D341Med (cell line): ENCODE results near the gene RAD51B.
"Not testable (repeated sequence)": the region's sequence is repeated elsewhere in the genome, so short reads cannot be mapped to it uniquely, and the experiment has no call there.

ENCODE experiments used
- DNase-seq: peaks from one replicate; pipeline ENCODE4 v3.0.0; 2012; ENCODE audit warnings: low spot score

The RAD51B gene

DNA sequence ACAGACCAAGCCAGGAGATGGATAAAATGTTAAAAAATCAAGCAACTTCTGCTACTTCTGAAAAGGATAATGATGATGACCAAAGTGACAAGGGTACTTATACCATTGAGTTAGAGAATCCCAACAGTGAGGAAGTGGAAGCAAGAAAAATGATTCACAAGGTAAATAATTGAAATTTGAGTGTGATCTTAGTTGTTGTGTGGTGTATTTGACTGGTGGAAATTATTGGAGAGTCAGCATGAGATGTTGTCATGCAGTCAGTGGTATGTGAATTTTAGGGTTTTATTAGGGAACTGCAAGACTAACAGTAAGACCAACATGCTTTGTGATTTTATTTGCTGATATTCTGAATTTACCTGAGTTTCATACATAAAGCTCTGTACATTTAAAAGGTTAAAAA, 296.4 kb downstream of the RAD51B start:
- DNase-seq: not testable (repeated sequence)

DNA sequence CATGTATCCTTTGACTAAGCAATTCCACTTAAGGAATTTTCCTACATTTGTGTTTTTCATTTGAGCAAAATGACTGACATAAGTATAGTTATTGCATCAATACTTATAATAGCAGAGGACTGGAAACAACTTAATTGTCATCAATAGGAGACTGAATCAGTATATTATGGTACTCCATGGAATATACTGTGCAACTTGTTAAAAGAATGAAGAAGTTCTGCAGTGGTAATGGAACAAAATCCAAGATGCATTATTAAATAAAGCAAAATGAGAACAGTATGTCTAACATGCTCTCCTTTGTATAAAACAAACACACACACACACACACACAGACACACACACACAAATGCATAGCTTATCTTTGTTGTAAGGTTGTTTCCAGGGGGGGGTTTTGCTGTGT, 303.1 kb downstream of the RAD51B start:
- DNase-seq: no peak

DNA sequence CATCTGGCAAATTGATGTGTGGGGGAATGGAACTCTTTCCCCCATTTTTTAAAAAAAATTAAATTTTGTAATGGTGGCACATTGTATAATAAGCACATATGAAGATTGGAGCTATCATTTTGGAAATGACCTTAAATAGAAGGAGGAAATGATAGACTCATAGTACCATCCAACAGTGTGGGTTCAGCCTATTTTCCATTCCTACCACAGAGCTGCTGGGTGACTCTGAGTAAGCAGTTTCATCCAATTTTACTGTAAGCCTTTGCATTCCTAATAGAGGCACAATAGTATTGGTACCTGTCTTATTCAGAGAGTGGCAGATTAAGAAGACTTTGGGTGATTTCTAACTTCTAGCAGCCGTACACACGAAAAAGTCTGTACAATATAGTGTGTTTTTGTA, 304.5 kb downstream of the RAD51B start:
- DNase-seq: no peak

DNA sequence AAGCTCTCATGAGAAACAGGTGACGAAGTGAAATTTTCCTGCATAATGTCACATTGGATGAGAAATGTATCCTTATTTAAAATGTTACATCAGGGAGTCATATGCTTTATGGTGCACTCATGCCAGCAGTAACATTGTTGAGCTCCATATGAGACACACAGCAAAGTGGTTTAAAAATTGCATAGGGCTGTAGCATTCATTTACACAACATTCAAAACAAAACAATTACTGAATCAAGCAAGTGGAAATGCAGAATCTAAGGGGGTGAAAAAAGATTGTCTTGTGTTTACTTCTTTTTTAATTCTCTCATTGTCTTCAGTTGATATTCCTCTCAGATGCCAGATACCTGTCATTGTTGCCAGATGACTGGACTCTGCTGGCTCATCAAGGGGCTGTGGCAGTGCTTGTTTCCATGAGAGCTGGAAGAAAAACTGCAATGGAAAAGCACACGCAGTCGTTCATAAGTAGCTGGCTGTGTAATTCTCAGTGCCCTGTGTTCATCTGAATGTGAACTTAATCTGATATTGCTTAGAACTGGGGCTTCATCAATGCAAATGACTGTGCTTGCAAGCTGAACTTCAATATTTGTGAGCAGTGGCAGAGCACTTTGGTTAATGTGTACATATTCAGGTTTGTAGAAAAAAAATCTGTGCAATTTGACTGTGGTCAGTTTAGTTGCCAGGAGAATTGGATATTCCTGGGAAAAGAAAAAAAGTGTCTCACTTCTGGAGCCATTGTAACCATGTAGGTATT, 305.6 kb downstream of the RAD51B start:
- no peak for DNase-seq

DNA sequence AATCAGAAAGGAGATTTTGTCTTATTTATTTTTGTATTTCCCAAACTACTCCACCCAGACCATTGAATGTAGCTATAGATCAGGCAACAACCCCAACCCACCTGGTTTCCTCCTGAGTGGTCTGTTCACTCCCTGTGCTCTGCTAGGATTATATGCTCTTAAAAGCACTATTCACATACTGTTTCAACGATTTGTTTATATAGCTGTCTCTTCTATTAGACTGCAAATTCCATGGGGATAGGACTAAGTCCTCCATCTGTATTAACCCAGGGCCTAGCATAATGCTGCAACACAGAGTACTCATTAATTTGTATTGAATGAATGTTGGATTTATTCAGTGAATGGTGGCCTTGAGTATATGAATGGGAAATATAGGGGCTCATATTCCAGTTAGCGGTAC, 307.6 kb downstream of the RAD51B start:
- no peak for DNase-seq

DNA sequence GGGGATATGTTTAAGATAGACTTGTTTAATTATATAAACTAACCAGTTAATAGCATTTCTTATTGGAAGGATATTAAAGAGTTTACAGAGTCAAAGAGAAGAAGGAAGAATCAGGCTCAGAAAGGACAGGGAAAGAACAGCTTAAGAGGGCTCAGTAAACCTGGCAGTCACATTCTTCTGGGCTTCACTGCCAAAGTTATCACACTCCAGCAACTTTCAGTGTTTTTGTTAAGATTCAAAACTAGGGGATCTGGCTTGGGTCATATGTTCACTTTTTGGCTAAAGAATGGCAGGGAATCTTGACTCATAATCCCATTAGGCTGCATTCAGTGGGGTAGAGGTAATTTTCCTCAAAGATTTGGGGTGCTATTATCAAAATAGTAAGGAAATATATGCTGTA, 312.3 kb downstream of the RAD51B start:
- no peak for DNase-seq

DNA sequence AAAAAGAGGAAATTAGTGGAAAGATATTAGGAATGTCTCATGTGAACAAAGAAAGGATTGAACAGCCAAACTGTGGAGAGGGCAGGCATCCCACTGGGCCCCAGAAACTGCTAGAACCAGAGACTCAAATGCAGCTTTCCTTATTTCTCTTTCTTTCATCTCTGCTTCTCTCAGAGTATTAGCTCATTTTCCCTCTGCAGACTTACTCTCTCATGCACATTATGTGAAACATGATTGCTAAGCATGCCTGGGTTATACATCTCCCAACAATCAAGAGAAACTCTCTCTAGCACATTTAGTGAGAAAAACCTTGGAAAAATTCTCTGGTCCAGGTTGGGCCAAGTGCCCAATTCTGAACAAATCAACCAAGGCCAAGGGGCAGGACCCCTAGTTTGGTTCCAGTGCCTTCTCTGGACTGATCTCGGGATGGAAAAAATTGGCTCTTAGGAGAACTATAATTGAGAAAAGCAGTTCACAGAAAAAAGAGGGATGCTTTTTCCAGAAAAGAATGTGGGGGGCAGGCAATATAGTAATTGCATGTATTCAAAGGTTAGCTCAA, 313.1 kb downstream of the RAD51B start:
- DNase-seq: no peak

DNA sequence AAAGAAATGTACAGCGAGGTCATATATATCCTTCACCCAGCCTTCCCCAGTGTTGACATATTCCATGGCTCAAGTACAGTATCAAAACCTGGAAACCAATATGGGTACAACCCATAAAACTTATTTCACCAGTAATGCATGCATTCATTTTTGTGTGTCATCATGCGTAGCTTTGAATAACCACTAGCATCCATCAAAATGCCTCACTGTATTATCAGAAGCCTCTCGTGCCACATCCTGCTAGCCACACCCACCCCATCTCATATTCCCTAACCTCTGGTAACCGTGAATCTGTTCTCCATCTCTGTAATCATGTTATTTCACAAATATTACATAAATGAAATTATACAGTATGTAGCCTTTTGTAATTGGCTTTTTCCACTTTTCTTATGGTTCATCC, 314.3 kb downstream of the RAD51B start:
- no peak for DNase-seq

DNA sequence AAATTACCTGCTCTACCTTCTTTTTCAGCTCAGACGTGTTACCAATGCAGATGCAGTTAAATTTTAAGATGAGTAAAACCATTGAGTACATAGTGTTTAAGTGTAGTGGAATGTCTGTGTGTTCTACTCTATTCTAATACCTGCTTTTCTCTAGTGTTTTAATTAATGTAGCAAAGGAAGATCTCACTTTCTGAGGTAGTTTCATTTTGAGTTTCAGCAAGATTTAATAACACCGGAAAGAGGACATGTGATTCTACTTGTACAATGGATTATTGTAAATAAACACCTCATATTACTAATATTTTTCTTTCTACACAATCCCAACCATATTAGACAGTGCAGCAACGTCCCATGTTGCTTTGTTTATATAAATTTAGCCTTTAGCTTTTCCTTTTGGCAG, 315.4 kb downstream of the RAD51B start:
- no peak for DNase-seq

DNA sequence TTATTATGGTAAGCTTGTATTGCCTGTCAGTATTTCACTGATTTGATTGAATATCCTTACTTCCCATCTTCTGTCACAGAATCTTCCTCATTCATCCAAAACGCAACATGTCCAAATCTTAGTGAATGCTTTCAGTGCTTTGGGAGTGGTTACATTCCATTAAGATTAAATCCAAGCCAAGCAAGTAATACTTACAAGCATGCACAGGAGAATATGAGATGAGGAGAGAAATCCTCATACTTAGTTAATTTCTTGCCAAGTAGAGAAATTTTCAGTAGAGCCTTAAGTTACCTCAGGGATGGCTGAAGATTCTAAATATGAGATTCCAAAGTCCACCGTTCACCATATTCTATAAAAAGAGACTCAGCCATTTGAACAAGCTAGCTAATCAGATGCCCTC, 316.0 kb downstream of the RAD51B start:
- DNase-seq: no peak

DNA sequence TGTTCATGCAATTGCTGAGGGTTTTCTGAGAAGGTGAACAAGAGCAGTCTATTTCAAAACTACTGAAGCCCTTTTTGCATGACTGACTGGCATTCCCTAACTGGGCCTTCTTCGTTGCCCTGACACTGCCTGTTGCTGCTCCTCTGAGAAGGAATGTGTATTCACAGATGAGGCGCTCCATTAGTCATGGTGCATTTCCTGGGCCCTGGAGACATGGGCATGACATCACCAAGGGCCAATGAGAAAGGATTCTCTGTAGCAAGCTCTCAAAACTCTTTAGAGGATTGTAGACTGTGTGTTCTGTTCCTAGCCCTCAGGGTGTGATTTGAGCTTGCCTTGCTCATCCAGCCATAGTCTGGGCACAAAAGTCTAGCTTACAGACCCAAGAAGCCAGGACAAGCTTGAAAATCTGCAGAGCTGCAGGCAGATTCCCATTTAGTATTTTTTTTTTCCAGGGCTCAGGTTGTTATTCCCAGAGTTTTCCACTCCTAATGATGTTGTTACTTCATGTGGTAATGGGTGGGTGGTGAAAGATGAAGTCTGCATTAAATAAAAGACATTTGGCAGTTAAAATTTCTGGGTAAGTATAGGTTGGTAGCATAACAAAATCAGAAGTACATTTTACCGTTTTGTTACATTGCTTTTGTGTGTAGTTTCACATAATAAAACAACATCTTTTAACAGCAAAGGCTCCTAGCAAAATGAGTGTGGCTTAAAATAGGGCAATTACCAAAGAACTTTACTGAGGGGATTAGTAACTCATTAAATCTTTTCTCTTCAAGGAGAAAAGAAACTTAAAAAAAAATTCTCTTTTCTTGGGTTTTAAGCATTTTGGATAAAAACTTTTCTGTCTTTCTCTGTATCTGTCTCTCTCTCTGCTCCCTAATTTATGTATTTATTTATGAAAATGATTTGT, 318.4 kb downstream of the RAD51B start:
- no peak for DNase-seq

DNA sequence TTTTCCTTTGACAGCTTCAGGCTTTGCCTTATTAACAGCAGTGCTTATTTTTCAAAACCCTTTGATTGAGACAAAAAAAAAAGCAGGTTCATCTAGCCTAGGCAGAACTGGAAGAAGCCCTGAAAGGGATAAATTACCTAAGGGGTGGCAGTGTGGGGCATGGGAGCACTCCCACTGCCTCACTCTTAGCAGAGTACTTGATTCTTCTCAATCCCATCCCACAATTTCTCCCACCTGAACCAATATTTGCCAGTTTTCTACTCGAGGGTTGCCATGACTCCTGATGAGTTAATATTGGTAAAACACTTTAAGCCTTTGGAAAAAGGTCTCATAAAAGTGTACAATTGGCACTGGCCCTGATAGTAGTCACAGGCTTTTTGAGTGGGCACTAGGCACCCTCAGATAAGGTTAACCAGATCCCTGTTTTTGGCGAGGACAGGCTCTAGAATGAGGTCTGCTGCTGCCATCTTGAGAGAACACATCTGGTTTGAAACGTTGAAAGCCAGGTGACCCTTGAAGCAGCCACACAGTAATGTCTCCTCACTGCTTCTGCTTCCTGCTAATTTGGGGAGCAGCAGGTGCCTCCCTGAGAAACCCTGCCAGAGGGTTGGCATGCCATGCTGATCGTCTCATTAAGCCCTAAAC, 320.0 kb downstream of the RAD51B start:
- no peak for DNase-seq

DNA sequence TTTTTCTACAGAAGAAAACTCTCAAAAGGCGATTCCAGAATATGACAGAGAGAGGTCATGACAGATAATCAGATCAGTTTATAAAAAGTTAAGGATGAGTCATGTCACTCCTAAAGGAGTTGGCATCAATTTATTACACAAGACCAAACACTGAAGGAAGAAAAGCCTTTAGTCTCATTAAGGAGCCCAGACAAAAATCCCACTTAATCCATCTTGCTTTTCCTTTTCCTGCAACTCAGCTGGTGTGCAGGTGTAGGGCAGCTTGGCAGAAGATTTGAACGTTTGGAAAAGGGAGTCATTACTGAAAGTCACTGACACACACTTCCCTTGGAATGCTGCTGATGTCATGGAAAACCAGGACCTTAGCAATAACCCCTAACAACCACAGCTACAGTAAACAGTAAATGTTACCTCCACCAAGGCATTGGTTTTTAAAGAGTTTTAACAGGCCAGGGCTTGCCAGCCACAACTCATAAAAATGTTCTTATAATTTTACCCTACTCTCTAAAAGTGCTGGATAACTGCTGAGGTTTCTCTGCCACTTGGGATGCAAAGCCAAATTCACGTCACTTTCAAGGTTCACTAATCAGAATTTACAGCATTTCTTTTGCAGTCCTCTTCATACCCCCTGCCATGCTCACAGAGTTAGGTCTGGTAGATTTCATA, 320.6 kb downstream of the RAD51B start:
- no peak for DNase-seq

DNA sequence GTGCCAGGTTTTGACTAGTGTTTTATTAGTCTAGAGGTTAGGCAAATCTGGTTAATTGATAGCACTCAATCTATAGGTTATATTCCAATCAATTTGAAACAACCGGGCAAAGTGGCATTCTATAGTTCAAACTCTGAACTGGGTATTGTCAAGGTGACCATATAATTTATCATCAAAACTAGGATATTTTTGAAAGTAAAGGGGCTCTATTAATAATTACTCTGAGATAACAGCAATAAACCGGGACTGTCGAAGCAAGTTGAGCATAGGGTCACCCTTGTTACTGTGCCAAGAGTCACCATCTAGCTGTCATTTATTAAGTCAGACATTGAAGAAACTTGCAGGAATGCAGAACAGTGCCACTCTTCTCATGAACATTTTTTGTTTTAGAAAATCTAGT, 321.2 kb downstream of the RAD51B start:
- no peak for DNase-seq

DNA sequence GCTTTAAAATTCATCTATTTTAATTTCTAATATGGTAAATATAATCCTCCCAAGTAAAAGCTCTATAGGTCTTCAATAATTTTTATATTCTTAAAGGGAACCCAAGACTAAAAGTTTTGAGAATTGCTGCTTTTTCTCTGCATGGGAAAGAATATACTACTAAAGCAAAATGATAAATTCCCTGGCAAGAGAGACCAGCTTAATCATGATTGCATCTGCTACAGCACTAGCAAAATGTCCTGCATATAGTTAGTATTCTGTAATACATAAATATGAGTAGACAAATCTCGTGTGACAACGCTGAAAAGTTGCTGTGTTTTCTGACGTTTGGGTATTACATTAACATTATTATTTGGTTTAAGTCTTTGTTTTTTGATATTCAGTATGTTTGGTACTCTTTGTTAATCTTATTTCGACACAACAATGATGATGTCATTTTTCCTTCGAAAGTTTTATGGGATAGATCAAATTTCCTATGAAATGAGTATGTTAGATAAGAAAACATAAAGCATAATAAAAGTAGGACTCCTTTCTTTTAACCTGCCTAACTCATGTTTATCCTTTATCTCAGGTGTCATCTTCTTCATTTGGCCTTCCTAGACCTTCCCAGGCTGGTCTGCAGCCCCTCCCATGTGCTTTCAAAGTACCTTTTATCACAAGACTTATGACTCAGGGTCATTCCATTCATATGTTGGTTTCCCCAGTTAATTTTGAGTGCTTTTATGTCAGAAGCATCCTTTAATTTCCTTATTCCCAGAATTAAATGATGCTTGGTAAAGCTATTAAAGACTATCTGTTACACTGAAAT, 321.9 kb downstream of the RAD51B start:
- no peak for DNase-seq

DNA sequence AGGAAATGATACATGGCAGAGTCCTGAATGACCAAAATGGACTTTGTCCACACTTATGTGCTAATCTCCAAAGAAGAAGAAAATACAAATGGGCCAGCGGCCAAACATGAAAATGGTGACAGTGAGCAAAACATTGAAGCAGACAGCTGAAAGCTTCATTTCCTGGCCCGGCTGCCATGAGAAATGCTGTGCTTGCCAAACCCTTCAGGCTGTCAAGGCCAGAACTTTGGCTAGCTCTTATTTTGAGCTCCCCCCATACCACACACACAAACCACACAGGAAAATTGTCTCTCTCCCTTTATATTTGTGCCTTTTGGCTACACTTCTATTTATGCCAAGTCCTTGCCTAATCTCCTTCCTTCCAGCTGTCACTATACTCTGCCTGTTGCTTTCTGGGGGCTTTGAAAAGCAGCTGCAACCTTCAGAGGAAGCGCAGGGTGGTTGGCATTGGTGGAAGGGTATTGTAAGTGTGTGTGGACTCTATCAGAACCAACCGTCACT, 323.8 kb downstream of the RAD51B start:
- DNase-seq: no peak

DNA sequence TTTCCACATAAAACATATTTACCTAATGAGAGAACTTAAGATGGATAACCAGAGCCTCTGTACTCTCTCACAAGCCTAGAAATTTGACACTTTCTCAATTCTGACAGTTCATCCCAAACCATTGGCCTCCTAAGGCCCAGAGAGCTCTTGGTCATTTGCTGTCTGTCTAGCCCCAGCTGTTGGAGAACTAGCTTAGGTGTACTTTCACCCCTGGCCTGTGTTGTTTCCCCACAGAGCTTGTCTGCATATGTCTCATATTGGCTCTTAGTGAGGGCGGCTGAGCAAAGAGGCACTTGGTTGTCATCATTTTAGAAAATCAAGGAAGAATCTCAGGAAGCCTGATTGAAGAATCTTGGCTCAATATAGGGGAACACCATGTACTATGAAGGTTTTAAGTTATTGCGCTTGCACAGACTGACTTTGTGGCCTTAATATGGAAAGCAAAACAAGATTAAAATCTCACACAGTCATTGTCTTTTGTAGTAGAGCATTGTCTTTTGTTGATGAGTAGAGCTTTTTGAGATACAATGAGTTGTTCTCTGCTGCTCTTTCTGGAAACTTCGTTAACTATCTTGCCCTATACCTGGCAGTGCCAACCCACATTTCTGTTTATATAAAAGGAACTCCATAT, 324.6 kb downstream of the RAD51B start:
- DNase-seq: no peak

DNA sequence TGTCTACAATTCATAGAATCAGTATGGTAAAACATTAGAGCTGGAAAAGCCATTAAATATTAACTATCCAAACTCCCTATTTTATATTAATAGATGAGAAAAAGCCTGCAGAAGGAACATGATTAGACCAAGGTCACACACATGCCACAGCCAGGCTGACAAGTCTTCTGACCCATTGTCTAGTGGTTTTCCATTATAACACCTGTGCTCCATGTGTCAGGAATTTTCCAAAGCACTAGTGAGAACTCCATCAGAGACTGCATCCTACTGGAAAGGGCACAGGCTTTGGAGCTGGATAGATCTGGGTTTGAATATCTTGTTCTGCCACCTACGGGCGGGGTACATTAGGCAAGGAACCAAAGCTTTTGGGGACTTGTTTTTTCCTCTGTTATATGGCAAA, 325.5 kb downstream of the RAD51B start:
- no peak for DNase-seq

DNA sequence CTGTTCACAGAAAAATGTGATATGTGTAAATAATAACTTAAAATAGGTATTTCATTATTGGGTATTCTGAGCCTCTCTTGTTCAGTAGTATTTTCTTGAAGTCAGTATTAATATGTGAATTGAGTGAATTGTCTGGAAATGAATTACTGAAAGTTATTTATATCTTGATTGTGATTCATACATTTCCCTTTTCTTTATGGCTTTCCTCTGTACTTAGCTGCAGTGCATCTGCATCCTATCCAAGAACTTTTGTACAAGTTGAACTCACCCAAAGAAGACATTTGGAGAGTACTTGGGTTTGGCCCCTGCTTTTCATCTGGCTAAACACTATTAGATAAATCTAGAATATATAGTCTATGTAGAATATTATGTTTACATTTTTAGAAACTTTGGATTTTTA, 326.0 kb downstream of the RAD51B start:
- DNase-seq: no peak

DNA sequence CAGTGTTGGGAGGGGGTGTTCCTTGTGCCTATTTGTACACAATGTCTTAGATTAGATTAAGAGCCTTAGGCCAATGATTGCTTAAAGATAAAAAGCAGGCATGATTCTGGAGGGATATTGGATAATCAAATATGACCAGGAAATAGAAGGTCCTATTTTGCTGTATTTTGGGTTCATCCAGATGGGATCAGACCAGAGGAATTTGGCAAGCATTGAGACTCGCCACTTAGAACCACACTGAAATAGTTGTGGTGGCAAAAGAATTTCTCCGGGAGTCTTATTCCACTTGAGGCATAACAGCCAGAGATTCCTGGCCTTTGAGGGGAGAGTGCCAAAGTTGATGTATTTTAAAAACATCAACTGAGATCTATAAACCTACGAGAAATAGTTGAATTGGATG, 327.2 kb downstream of the RAD51B start:
- no peak for DNase-seq

DNA sequence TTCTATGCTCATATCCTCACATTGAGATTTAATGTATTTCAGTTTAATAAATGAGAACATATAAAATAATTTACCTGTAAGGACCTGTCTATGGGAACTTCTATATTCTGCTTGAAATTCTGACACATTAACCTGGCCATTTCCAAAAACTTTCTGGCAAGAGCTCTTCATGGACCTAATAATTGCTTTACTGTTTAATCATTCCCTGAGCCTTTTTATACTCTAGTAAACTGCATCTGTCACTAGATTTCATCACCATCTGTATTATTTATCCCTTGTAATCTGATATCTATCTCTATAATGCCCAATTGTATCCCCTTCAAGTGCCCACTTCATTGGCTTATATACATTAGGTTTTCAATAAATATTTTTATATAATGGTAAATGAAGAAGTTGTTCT, 327.7 kb downstream of the RAD51B start:
- no peak for DNase-seq
